Bronchial epithelial cell (primary cell): ENCODE results near the gene BCL11B. TPM values are rescaled to one million over a fixed set of nuclear protein-coding genes. Genes with fewer than 3 reads are reported as not detected.

Source experiments
- DNase-seq: peaks from one replicate; pipeline ENCODE4 v3.0.0-alpha.2; 2010; ENCODE audit warnings: low read depth
- FAIRE-seq: peaks from 2 replicates; lab custom pipeline; 2011; peaks lifted over from hg19 to GRCh38; lab: Jason Lieb, UNC
- H3K27me3 ChIP-seq: 2 replicates; pipeline ENCODE4 v1.5.1; 2011; ENCODE audit warnings: low read length; ENCODE audit not compliant: control insufficient read depth, insufficient read depth
- H3K36me3 ChIP-seq: 2 replicates; pipeline ENCODE4 v1.5.1; 2011; ENCODE audit warnings: low read length; ENCODE audit not compliant: control insufficient read depth, insufficient read depth
- H3K4me3 ChIP-seq: 2 replicates; pipeline ENCODE4 v1.5.1; 2011; ENCODE audit warnings: mild to moderate bottlenecking, low read depth, low read length, control low read depth
- CTCF ChIP-seq: IDR thresholded peaks from 2 replicates; pipeline ENCODE4 v1.5.1; 2011; ENCODE audit warnings: mild to moderate bottlenecking, moderate library complexity, low read length, control low read depth, inconsistent platforms; ENCODE audit not compliant: insufficient read depth, severe bottlenecking
- total RNA-seq: library from RNA; depleted of rRNA; stranded (reverse); fragments of >200 nt; gene quantifications from 2 replicates; pipeline ENCODE4 v1.2.1, GENCODE V29; 2014

The BCL11B gene
- 2.9 and 5.3 TPM in 2 replicates for total RNA-seq

GRCh38 chr14:99271951-99272631, at the start of gene BCL11B:
TSS of gene BCL11B (minus strand) at chr14:99272197. CDS start at chr14:99271218, 979 bp downstream.
- peak; percentile 69 for TF ChIP-seq CTCF
- no peaks in the 10 kb centered on the region for H3K36me3 ChIP-seq
- no peaks in the 10 kb centered on the region for H3K27me3 ChIP-seq
- peak; percentile 84 for DNase-seq
- peak within 1 kb of the TSS; percentile 72 for H3K4me3 ChIP-seq
- FAIRE-seq = no peak

DNA sequence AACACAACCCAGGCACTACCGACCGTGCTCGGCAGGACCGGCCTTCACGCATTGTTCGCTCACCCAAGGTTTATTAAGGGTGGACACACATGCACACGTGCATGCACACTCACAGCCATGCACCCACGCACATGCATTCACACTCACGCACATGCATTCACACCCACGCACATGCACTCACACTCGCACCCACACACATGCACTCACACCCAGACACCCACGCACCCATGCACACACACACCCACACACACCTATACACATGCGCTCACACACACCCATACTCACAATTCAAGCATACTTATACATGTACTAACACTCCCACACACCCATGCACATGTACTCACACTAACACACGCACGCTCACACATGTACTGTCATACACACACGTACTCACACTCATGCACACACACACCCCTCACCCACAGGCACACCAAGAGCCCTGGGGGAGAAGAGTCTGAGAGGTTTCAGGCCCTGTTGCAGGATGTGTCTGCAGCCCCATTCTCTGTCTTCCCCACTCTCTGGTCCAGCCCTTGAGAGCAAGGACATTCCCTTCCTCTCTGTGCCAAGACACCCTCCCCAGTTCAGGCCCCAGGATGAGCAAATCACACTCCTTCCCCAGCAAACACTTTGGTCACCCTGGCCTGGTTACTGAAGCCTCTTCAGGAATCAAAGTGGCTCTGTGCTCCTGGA, 49.4 kb upstream of the BCL11B start:
- no peak overlapping the region for H3K4me3 ChIP-seq
- H3K27me3 ChIP-seq = no peaks in the 10 kb centered on the region
- H3K36me3 ChIP-seq = no peaks in the 10 kb centered on the region
- no peak for DNase-seq
- TF ChIP-seq CTCF = no peak
- peak; percentile 93 for FAIRE-seq

GRCh38 chr14:99320621-99321235, 48.7 kb upstream of the BCL11B start:
- FAIRE-seq (peak; percentile 47), DNase-seq (no peak)
- TF ChIP-seq CTCF = no peak

DNA sequence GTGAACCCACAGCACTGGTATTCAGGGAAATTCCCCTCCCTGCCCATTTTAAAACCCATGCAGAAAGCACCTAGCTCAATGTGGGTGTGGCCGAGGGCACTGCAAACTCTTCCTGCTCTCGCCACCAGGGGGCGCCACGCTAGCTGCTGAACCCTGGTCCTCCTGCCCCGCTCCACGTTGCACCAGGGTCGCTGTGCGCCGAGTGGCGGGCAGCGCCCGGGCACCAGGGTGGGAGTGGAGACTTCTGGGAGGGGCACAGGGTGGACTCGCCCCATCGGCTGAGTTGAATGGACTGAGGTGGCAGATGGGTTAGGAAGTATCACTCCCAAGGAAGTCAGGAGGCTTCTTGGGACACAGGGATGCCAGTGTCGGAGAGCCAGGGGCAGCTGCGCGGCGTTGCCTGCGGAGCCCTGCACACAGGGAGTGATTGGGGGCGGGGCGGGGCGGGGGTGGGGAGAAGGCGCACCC, 48.1 kb upstream of the BCL11B start:
- Histone ChIP-seq H3K4me3 (no peak overlapping the region), H3K27me3 (no peaks in the 10 kb centered on the region), H3K36me3 (no peaks in the 10 kb centered on the region)
- DNase-seq (peak; percentile 26), FAIRE-seq (no peak)
- peak; percentile 91 for TF ChIP-seq CTCF

More at GRCh38 chr14:99320621-99321235, 48.7 kb upstream of the BCL11B start:
- Histone ChIP-seq H3K27me3 (no peaks in the 10 kb centered on the region), H3K36me3 (no peaks in the 10 kb centered on the region), H3K4me3 (no peak overlapping the region)

GRCh38 chr14:99318959-99319295, 46.9 kb upstream of the BCL11B start:
- FAIRE-seq (no peak), DNase-seq (no peak)
- Histone ChIP-seq H3K4me3 (no peak overlapping the region), H3K27me3 (no peaks in the 10 kb centered on the region), H3K36me3 (no peaks in the 10 kb centered on the region)
- TF ChIP-seq CTCF = no peak
